Measurements from ENCODE around the gene TGM1. TPM values are rescaled to one million over a fixed set of nuclear protein-coding genes. Genes with fewer than 3 reads are reported as not detected.

The TGM1 gene
- total and polyA plus RNA-seq, 10 of the 15 experiments (the other 5 are each of a cell fraction or from before 2014, with no cell fraction given) = 0.05 to 5.9 (median 1.8) TPM

DNA sequence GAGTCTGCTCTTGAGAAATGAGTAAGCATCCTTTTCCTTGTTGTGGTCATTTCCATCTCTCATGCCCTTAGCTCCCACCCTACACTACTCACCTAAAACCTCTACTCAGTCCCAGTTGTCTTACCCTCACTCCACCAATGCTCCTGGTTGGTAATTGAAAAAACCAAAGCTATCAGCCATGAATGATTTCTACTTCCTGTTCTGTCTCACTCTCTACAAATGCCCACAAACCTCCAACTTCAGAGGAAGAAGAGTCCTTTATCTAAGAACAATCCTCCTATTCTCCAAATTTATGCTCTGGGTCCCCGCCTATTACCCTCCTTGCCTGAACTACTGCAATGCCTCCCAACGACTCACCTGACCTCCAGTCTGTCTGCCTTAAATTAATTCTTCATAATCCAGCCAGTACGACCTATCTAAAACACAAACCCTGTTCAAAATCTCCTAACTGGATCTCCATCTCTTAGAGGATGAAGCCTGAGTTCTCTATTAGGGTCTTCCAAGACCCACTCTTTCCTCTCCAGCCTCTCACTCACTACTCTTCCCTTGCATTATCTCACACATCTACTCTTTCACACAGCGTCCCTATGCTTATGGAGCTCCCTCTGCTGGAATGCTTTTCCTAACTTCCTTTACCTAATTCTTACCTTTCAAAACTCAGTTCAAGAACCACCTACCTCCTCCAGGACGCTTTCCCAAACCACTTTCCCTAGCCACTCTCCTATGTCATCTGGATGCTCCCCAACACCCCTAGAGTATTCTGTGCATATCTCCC, 34.4 kb upstream of the TGM1 start:
- POLR2A ChIA-PET = interaction anchor here (0.8 to 9.0 kb wide), 14 partner anchors 10 to 239 kb away, joined by 3 to 118 read pairs (median 4); partner anchors contain the start of genes CHMP4A, CIDEB, MDP1 and RABGGTA
- H3K36me3 ChIP-seq (ENCODE audit: control insufficient read depth in 2 of 2, insufficient read depth in 2 of 2, low read length in 1 of 2) = peaks cover 3 to 29% of the 10 kb centered on the region in 2 experiments; a peak in 2 of 4 replicates
- CTCF ChIA-PET = interaction anchor here (0.6 to 13.4 kb wide), 33 partner anchors 11 to 692 kb away, joined by 3 to 368 read pairs (median 5); partner anchors contain the start of genes CHMP4A, CIDEB, DCAF11 and IPO4
- no TSS peak for BruUV-seq (replicated peaks)
- H3K9ac ChIP-seq (ENCODE audit: control insufficient read depth, insufficient read depth, low read length) = peak overlapping the region; percentile 2; the same call in 1 of the 2 replicates
- TF ChIP-seq EZH2 (IDR thresholded peaks at IDR 0.05; ENCODE audit: borderline replicate concordance, control insufficient read depth, low read depth, low read length) (no peak), RAD21 (IDR thresholded peaks at IDR 0.05; ENCODE audit: insufficient read depth, low read depth, low read length) (peak; percentile 40; the same call in 1 of the 2 replicates), TAF1 (IDR thresholded peaks at IDR 0.05; ENCODE audit: borderline replicate concordance, low read depth, low read length) (no peak), SMC3 (IDR thresholded peaks at IDR 0.05; ENCODE audit: borderline replicate concordance, low read length) (peak; percentile 31; the same call in 1 of the 2 replicates)
- TF ChIP-seq, protein P1, sequence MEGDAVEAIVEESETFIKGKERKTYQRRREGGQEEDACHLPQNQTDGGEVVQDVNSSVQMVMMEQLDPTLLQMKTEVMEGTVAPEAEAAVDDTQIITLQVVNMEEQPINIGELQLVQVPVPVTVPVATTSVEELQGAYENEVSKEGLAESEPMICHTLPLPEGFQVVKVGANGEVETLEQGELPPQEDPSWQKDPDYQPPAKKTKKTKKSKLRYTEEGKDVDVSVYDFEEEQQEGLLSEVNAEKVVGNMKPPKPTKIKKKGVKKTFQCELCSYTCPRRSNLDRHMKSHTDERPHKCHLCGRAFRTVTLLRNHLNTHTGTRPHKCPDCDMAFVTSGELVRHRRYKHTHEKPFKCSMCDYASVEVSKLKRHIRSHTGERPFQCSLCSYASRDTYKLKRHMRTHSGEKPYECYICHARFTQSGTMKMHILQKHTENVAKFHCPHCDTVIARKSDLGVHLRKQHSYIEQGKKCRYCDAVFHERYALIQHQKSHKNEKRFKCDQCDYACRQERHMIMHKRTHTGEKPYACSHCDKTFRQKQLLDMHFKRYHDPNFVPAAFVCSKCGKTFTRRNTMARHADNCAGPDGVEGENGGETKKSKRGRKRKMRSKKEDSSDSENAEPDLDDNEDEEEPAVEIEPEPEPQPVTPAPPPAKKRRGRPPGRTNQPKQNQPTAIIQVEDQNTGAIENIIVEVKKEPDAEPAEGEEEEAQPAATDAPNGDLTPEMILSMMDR (IDR thresholded peaks at IDR 0.05 in 2 of 3, conservative IDR thresholded peaks at IDR 0.05 in 1 of 3; ENCODE audit: control insufficient read depth in 2 of 3, extremely low read depth in 1 of 3, insufficient read depth in 1 of 3, low read depth in 3 of 3, low read length in 3 of 3) = peak; percentile 25 to 50 (median 29); a peak in 4 of 6 replicates
- TF ChIP-seq, protein P2, sequence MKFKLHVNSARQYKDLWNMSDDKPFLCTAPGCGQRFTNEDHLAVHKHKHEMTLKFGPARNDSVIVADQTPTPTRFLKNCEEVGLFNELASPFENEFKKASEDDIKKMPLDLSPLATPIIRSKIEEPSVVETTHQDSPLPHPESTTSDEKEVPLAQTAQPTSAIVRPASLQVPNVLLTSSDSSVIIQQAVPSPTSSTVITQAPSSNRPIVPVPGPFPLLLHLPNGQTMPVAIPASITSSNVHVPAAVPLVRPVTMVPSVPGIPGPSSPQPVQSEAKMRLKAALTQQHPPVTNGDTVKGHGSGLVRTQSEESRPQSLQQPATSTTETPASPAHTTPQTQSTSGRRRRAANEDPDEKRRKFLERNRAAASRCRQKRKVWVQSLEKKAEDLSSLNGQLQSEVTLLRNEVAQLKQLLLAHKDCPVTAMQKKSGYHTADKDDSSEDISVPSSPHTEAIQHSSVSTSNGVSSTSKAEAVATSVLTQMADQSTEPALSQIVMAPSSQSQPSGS (IDR thresholded peaks at IDR 0.05; ENCODE audit: low read length) = 0 out of 2 replicates have a peak, but pooled peaks have one; percentile 11
- RAD21 ChIA-PET (ENCODE audit: unreplicated experiment) = interaction anchor here (1.0 to 7.8 kb wide), 20 partner anchors 10 to 239 kb away, joined by 3 to 231 read pairs (median 8); partner anchors contain the start of genes CHMP4A, CIDEB, DCAF11 and IPO4
- no peak for FAIRE-seq
- intact Hi-C loops (cut with micrococcal nuclease; ENCODE audit: unreplicated experiment) (loop anchor here (1.0 to 5.0 kb wide), 8 partner anchors 18 to 283 kb away; partner anchors contain the start of genes IPO4, MDP1, PCK2 and PSME2), in situ Hi-C loops (cut with MboI) (loop anchor here (5.0 kb wide), 1 partner anchor 55 kb away; the partner anchor contains the start of gene TINF2)
- peaks cover 23% of the 10 kb centered on the region for H3K79me2 ChIP-seq (ENCODE audit: control insufficient read depth, insufficient read depth, low read length)
- SMC1A ChIA-PET (ENCODE audit: uncharacterized antibody, unreplicated experiment) = interaction anchor here (0.8 to 10.1 kb wide), 21 partner anchors 10 to 239 kb away, joined by 3 to 201 read pairs (median 6); partner anchors contain the start of genes CHMP4A, CIDEB, DCAF11 and IRF9
- peaks cover 25% of the 10 kb centered on the region for H3K4me1 ChIP-seq (ENCODE audit: control insufficient read depth, insufficient read depth, low read length)
- no peaks in the 10 kb centered on the region for H4K20me1 ChIP-seq (ENCODE audit: control insufficient read depth, insufficient read depth)
- H3K4me3 ChIP-seq = no peak overlapping the region
- ATAC-seq = peak; percentile 47
- H2AFZ ChIP-seq (ENCODE audit: control insufficient read depth, low read depth, low read length) = peak overlapping the region; percentile 56
- no peaks in the 10 kb centered on the region for H3K27me3 ChIP-seq (replicated peaks in 1 of 2; ENCODE audit: control insufficient read depth in 2 of 2, insufficient read depth in 2 of 2, low read length in 1 of 2)
- peak overlapping the region; percentile 27 for H3K27ac ChIP-seq (ENCODE audit: control insufficient read depth, insufficient read depth)
- 28% methylated on average over 5 of the region's 5 CpGs for WGBS (ENCODE audit: insufficient coverage, insufficient replicate concordance, low lambda C conversion rate, missing lambda C conversion rate)
- DNase-seq (ENCODE audit: low read depth, low spot score) = no peak
- H3K9me3 ChIP-seq (replicated peaks; ENCODE audit: control insufficient read depth, insufficient read depth, low read length) = no peaks in the 10 kb centered on the region
- peak overlapping the region; percentile 31; the same call in 1 of the 2 replicates for H3K4me2 ChIP-seq (ENCODE audit: control insufficient read depth, insufficient read depth)
